HPDE6-E6E7 (cell line): ENCODE data around the gene TBC1D3.
"Not testable (repeated sequence)": the region's sequence is repeated elsewhere in the genome, so short reads cannot be mapped to it uniquely, and the experiment has no call there.

Experiments used
- DNase-seq: peaks from one replicate; pipeline ENCODE4 v3.0.0; 2011; ENCODE audit warnings: missing footprints; ENCODE audit errors: extremely low spot score

TBC1D3 gene

GRCh38 chr17:38192455-38192854 is at the start of gene TBC1D3:
TSS of gene TBC1D3 (minus strand) at chr17:38192555. CDS start at chr17:38191029, 1,526 bp downstream.
- DNase-seq: not testable (repeated sequence)

GRCh38 chr17:38232790-38233189 is 40.4 kb upstream of the TBC1D3 start:
- not testable (repeated sequence) for DNase-seq

GRCh38 chr17:38225844-38226495 is 33.6 kb upstream of the TBC1D3 start:
- not testable (repeated sequence) for DNase-seq

- not testable (repeated sequence) for DNase-seq
These were observed 28.5 kb upstream of the TBC1D3 start for GRCh38 chr17:38220867-38221266.

GRCh38 chr17:38200271-38200670 is 7.9 kb upstream of the TBC1D3 start:
- DNase-seq: not testable (repeated sequence)

- not testable (repeated sequence) for DNase-seq
These were observed 57.5 kb downstream of the TBC1D3 start for GRCh38 chr17:38134860-38135259.
